ENCODE data around the gene SYK. TPM values are rescaled to one million over a fixed set of nuclear protein-coding genes. Genes with fewer than 3 reads are reported as not detected.

Gene SYK
- total and polyA plus RNA-seq, 5 donors, result 0.97 to 9.5 (median 6.8) TPM

Other genes with a start within 250 kb of the SYK start
- not detected for gene DIRAS2, start 159.0 kb upstream of the SYK start, total RNA-seq
- 0.02 TPM for gene DIRAS2, start 159.0 kb upstream of the SYK start, polyA plus RNA-seq